ENCODE measurements around the gene MRAS.

DNA sequence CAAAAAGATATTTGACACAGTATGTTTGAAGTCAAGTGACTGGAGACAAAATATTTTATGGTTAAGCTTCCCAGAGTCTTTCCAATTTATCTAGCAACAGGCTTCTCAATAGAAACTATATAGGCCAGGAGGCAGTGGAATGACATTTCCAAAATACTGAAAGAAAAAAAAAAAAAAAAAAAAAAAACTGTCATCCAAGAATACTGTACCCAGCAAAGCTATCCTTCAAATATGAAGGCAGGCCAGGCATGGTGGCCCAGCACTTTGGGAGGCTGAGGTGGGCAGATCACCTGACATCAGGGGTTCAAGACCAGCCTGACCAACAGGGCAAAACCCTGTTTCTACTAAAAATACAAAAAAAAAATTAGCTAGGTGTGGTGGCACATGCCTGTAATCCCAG, 39.6 kb upstream of the MRAS start:
- TF ChIP-seq, protein P1, sequence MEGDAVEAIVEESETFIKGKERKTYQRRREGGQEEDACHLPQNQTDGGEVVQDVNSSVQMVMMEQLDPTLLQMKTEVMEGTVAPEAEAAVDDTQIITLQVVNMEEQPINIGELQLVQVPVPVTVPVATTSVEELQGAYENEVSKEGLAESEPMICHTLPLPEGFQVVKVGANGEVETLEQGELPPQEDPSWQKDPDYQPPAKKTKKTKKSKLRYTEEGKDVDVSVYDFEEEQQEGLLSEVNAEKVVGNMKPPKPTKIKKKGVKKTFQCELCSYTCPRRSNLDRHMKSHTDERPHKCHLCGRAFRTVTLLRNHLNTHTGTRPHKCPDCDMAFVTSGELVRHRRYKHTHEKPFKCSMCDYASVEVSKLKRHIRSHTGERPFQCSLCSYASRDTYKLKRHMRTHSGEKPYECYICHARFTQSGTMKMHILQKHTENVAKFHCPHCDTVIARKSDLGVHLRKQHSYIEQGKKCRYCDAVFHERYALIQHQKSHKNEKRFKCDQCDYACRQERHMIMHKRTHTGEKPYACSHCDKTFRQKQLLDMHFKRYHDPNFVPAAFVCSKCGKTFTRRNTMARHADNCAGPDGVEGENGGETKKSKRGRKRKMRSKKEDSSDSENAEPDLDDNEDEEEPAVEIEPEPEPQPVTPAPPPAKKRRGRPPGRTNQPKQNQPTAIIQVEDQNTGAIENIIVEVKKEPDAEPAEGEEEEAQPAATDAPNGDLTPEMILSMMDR (IDR thresholded peaks at IDR 0.05; ENCODE audit: insufficient read depth, low read depth, low read length) = no peak
- no peak for TF ChIP-seq EZH2 (IDR thresholded peaks at IDR 0.05; ENCODE audit: insufficient read depth, low read length)
